Hepatocyte (in vitro differentiated cells): ENCODE results near the gene TRIM15. TPM values are rescaled to one million over a fixed set of nuclear protein-coding genes. Genes with fewer than 3 reads are reported as not detected.
"Not testable (repeated sequence)": the region's sequence is repeated elsewhere in the genome, so short reads cannot be mapped to it uniquely, and the experiment has no call there.

ENCODE experiments used
- DNase-seq: peaks from one replicate; pipeline ENCODE4 v3.0.0-alpha.2; 2016; ENCODE audit warnings: low spot score
- H2AFZ ChIP-seq: fragments of 200-600 bp; sonication (generic); 2 replicates; pipeline ENCODE4 v1.6.0; 2016; ENCODE audit warnings: antibody characterized with exemption, mild to moderate bottlenecking
- H3K27ac ChIP-seq: fragments of 200-600 bp; sonication (generic); 2 replicates; pipeline ENCODE4 v1.5.1; 2016; ENCODE audit warnings: mild to moderate bottlenecking
- H3K27me3 ChIP-seq: fragments of 200-600 bp; sonication (generic); 2 replicates; pipeline ENCODE4 v1.6.1; 2016
- H3K36me3 ChIP-seq: fragments of 200-600 bp; sonication (generic); replicated peaks from 2 replicates; pipeline ENCODE4 v1.5.1; 2016; ENCODE audit warnings: low read depth; ENCODE audit not compliant: insufficient read depth
- H3K4me1 ChIP-seq: fragments of 200-600 bp; sonication (generic); 2 replicates; pipeline ENCODE4 v1.5.1; 2016; ENCODE audit warnings: mild to moderate bottlenecking, moderate library complexity; ENCODE audit not compliant: insufficient read depth
- H3K4me2 ChIP-seq: fragments of 200-600 bp; sonication (generic); 2 replicates; pipeline ENCODE4 v1.6.0; 2016
- H3K4me3 ChIP-seq: fragments of 200-600 bp; sonication (generic); 2 replicates; pipeline ENCODE4 v1.5.1; 2016; ENCODE audit warnings: mild to moderate bottlenecking
- H3K79me2 ChIP-seq: fragments of 200-600 bp; sonication (generic); 2 replicates; pipeline ENCODE4 v1.6.0; 2017; ENCODE audit warnings: mild to moderate bottlenecking
- H3K9me2 ChIP-seq: fragments of 200-600 bp; sonication (generic); replicated peaks from 2 replicates; pipeline ENCODE4 v1.6.0; 2017; ENCODE audit warnings: mild to moderate bottlenecking; ENCODE audit not compliant: insufficient read depth
- H3K9me3 ChIP-seq: fragments of 200-600 bp; sonication (generic); 2 replicates; pipeline ENCODE4 v1.5.1; 2016; ENCODE audit warnings: low read depth, mild to moderate bottlenecking
- H4K20me1 ChIP-seq: fragments of 200-600 bp; sonication (generic); 2 replicates; pipeline ENCODE4 v1.6.0; 2016; ENCODE audit warnings: mild to moderate bottlenecking; ENCODE audit not compliant: insufficient read depth, poor library complexity, severe bottlenecking
- EZH2 ChIP-seq: fragments of 200-600 bp; sonication (generic); IDR thresholded peaks from 2 replicates; pipeline ENCODE4 v1.6.1; 2016; ENCODE audit warnings: antibody characterized with exemption, mild to moderate bottlenecking, borderline replicate concordance
- EZH2phosphoT487 ChIP-seq: fragments of 200-600 bp; sonication (generic); IDR thresholded peaks from one replicate; pipeline ENCODE4 v1.6.1; 2018; ENCODE audit warnings: antibody characterized with exemption, mild to moderate bottlenecking, low read depth, moderate library complexity; ENCODE audit not compliant: unreplicated experiment, severe bottlenecking
- WGBS: methylation state at CpG from one replicate; pipeline ENCODE4 v1.1.6; 2016; ENCODE audit warnings: low lambda C conversion rate; ENCODE audit errors: missing lambda C conversion rate; 5-methylcytosine and 5-hydroxymethylcytosine counted together
- polyA plus RNA-seq: library from polyadenylated mRNA; unstranded; fragments of >200 nt; fragmentation: Nextera tagmentation; extraction: Ambion mirVana; gene quantifications from 2 replicates; pipeline ENCODE4 v1.2.1, GENCODE V29; 2016
- small RNA-seq: library from RNA; depleted of rRNA; stranded (forward); fragments of <200 nt; gene quantifications from one replicate; pipeline ENCODE3, GENCODE V24; 2014
- total RNA-seq: library from RNA; depleted of rRNA; stranded (reverse); fragments of >200 nt; gene quantifications from 2 replicates; pipeline ENCODE4 v1.2.3, GENCODE V29; 2014
- TF ChIP-seq, protein P1 (sequence below): fragments of 200-600 bp; sonication (generic); IDR thresholded peaks from 2 replicates; pipeline ENCODE4 v1.5.1; 2016; ENCODE audit warnings: antibody characterized with exemption, mild to moderate bottlenecking; ENCODE audit not compliant: poor library complexity

Gene TRIM15
- total and polyA plus RNA-seq, 2 experiments from 2014 or later = 1.2 to 2.6 TPM

DNA sequence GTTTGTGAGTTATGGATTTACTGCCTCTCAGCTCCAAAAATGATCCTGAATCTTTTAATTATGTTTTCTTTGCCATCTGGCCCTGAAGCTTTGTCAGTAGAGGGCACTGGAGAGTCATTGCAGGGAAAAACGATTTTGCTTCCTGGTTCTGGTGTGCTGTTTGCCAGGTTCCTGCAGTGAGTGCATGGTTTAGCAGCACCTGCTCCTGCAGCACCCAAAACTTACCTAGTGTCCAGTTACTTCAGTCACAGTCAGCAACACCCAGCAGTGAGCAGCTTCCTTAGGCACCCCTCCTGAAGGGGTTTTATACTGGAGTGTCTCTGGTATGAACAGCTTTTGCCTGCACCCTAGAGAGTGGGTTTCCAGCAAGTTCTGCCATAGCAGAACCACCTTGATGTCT is 55.9 kb downstream of the TRIM15 start:
- Histone ChIP-seq H3K4me1 (no peaks in the 10 kb centered on the region), H3K27ac (no peak overlapping the region), H2AFZ (peak overlapping the region; percentile 58), H3K9me3 (no peaks in the 10 kb centered on the region), H3K27me3 (no peaks in the 10 kb centered on the region), H3K79me2 (no peaks in the 10 kb centered on the region), H3K4me3 (no peak overlapping the region), H3K9me2 (no peaks in the 10 kb centered on the region), H3K4me2 (no peak overlapping the region), H4K20me1 (no peaks in the 10 kb centered on the region), H3K36me3 (no peaks in the 10 kb centered on the region)
- DNase-seq = peak; percentile 74
- WGBS = 0% methylated on average over 1 of the region's 1 CpG
- TF ChIP-seq EZH2 = no peak
- no peak for TF ChIP-seq EZH2phosphoT487
- TF ChIP-seq, protein P1, sequence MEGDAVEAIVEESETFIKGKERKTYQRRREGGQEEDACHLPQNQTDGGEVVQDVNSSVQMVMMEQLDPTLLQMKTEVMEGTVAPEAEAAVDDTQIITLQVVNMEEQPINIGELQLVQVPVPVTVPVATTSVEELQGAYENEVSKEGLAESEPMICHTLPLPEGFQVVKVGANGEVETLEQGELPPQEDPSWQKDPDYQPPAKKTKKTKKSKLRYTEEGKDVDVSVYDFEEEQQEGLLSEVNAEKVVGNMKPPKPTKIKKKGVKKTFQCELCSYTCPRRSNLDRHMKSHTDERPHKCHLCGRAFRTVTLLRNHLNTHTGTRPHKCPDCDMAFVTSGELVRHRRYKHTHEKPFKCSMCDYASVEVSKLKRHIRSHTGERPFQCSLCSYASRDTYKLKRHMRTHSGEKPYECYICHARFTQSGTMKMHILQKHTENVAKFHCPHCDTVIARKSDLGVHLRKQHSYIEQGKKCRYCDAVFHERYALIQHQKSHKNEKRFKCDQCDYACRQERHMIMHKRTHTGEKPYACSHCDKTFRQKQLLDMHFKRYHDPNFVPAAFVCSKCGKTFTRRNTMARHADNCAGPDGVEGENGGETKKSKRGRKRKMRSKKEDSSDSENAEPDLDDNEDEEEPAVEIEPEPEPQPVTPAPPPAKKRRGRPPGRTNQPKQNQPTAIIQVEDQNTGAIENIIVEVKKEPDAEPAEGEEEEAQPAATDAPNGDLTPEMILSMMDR = peak; percentile 83

DNA sequence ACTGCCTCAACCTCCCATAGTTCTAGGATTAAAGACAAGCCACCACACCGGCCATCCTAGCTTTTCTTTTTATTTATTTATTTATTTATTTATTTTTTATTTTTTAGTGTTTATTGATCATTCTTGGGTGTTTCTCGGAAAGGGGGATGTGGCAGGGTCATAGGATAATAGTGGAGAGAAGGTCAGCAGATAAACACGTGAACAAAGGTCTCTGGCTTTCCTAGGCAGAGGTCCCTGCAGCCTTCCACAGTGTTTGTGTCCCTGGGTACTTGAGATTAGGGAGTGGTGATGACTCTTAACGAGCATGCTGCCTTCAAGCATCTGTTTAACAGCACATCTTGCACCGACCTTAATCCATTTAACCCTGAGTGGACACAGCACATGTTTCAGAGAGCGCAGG is 58.0 kb downstream of the TRIM15 start:
- not testable (repeated sequence) for H4K20me1 ChIP-seq, H3K9me2 ChIP-seq, H3K4me1 ChIP-seq, H3K36me3 ChIP-seq, H3K27ac ChIP-seq, H3K27me3 ChIP-seq, DNase-seq, H3K4me3 ChIP-seq, H3K79me2 ChIP-seq, H3K4me2 ChIP-seq, H2AFZ ChIP-seq, H3K9me3 ChIP-seq
- WGBS = 75% methylated on average over 6 of the region's 6 CpGs

DNA sequence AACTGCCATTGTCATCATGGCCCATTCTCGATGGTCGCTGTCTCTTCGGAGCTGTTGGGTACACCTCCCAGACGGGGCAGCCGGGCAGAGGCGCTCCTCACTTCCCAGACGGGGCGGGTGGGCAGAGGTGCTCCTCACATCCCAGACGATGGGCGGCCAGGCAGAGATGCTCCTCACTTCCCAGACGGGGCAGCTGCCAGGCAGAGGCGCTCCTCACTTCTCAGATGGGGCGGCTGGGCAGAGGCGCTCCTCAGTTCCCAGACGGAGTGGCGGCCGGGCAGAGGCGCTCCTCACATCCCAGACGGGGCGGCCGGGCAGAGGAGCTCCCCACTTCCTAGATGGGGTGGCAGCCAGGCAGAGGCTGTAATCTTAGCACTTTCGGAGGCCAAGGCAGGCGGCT is 58.6 kb downstream of the TRIM15 start:
- not testable (repeated sequence) for H3K36me3 ChIP-seq, H2AFZ ChIP-seq, H3K9me3 ChIP-seq, H3K4me1 ChIP-seq, H3K79me2 ChIP-seq, DNase-seq, H3K27ac ChIP-seq, H3K9me2 ChIP-seq, H3K27me3 ChIP-seq, H3K4me2 ChIP-seq, H3K4me3 ChIP-seq, H4K20me1 ChIP-seq
- WGBS = 96% methylated on average over 16 of the region's 23 CpGs

Small RNA genes within 50 kb of the gene (small RNA-seq; reads per million reads assigned to genes)
- not detected for gene RF00554

Other genes with a start within 250 kb of the TRIM15 start
- 293 and 339 TPM in 2 replicates for gene HLA-A, start 221.0 kb upstream of the TRIM15 start, total RNA-seq
- gene HLA-A, start 221.0 kb upstream of the TRIM15 start, polyA plus RNA-seq = 349 and 350 TPM in 2 replicates
- 20.9 and 21.3 TPM in 2 replicates for gene POLR1H, start 102.3 kb upstream of the TRIM15 start, total RNA-seq
- 26.5 and 34.8 TPM in 2 replicates for gene POLR1H, start 102.3 kb upstream of the TRIM15 start, polyA plus RNA-seq
- gene PPP1R11, start 96.3 kb upstream of the TRIM15 start, total RNA-seq = 50.9 and 55.6 TPM in 2 replicates
- gene PPP1R11, start 96.3 kb upstream of the TRIM15 start, polyA plus RNA-seq = 74.5 and 79.6 TPM in 2 replicates
- 0.73 and 1.1 TPM in 2 replicates for gene RNF39, start 87.8 kb upstream of the TRIM15 start, total RNA-seq
- gene RNF39, start 87.8 kb upstream of the TRIM15 start, polyA plus RNA-seq = 2.2 and 3.3 TPM in 2 replicates
- 6.3 and 7.7 TPM in 2 replicates for gene TRIM31, start 50.5 kb upstream of the TRIM15 start, total RNA-seq
- gene TRIM31, start 50.5 kb upstream of the TRIM15 start, polyA plus RNA-seq = 5.0 and 10.1 TPM in 2 replicates
- 0.40 and 1.0 TPM in 2 replicates for gene TRIM40, start 27.4 kb upstream of the TRIM15 start, total RNA-seq
- gene TRIM40, start 27.4 kb upstream of the TRIM15 start, polyA plus RNA-seq = 0.34 and 2.2 TPM in 2 replicates
- gene TRIM10, start 2.3 kb upstream of the TRIM15 start, total RNA-seq = 0.12 and 0.27 TPM in 2 replicates
- gene TRIM10, start 2.3 kb upstream of the TRIM15 start, polyA plus RNA-seq = 0.16 and 1.1 TPM in 2 replicates
- gene TRIM26, start 49.9 kb downstream of the TRIM15 start, total RNA-seq = 37.2 and 42.3 TPM in 2 replicates
- 27.2 and 29.3 TPM in 2 replicates for gene TRIM26, start 49.9 kb downstream of the TRIM15 start, polyA plus RNA-seq
- 7.0 and 7.8 TPM in 2 replicates for gene TRIM39, start 163.4 kb downstream of the TRIM15 start, total RNA-seq
- 6.3 and 8.8 TPM in 2 replicates for gene TRIM39, start 163.4 kb downstream of the TRIM15 start, polyA plus RNA-seq
- gene RPP21, start 181.6 kb downstream of the TRIM15 start, total RNA-seq = 40.8 and 41.6 TPM in 2 replicates
- gene RPP21, start 181.6 kb downstream of the TRIM15 start, polyA plus RNA-seq = 80.8 and 87.2 TPM in 2 replicates